H9 (cell line): ENCODE results near the gene ORAI2. TPM values are rescaled to one million over a fixed set of nuclear protein-coding genes. Genes with fewer than 3 reads are reported as not detected.

Source experiments
- microRNA-seq: library from miRNA; unstranded; fragments of <30 nt; microRNA quantifications from one replicate; pipeline ENCODE4, GENCODE V29; 2020; ENCODE audit warnings: borderline microRNAs expressed
- total RNA-seq: library from RNA; stranded (reverse); gene quantifications from 2 replicates; pipeline ENCODE4 v1.2.1, GENCODE V29; 2021

ORAI2 gene
- total RNA-seq, 1 experiment from 2014 or later: 26.6 TPM

Small RNA genes lying within 50 kb of the gene (microRNA-seq; reads per million reads assigned to microRNA genes)
- gene MIR4467: not detected
- gene MIR5090: 0.93 reads per million
- gene MIR548O: not detected

Other genes starting within 250 kb of the ORAI2 start
- 9.4 and 10.4 TPM in 2 replicates for gene SH2B2, start 146.7 kb upstream of the ORAI2 start, total RNA-seq
- not detected in 2 replicates for gene SPDYE6, start 77.1 kb upstream of the ORAI2 start, total RNA-seq
- 36.0 and 38.8 TPM in 2 replicates for gene PRKRIP1, start 37.2 kb upstream of the ORAI2 start, total RNA-seq
- 23.9 and 24.2 TPM in 2 replicates for gene ALKBH4, start 31.3 kb downstream of the ORAI2 start, total RNA-seq
- gene LRWD1, start 31.4 kb downstream of the ORAI2 start, total RNA-seq: 33.1 and 35.1 TPM in 2 replicates
- gene POLR2J, start 45.3 kb downstream of the ORAI2 start, total RNA-seq: 52.2 and 58.5 TPM in 2 replicates
- 3.7 and 4.8 TPM in 2 replicates for gene RASA4B, start 84.2 kb downstream of the ORAI2 start, total RNA-seq
- 2.7 and 4.6 TPM in 2 replicates for gene UPK3BL2, start 110.1 kb downstream of the ORAI2 start, total RNA-seq
- gene SPDYE2, start 117.7 kb downstream of the ORAI2 start, total RNA-seq: not detected in 2 replicates
- gene POLR2J3, start 139.0 kb downstream of the ORAI2 start, total RNA-seq: 12.3 and 14.9 TPM in 2 replicates
- gene RASA4, start 183.2 kb downstream of the ORAI2 start, total RNA-seq: 10.0 and 11.1 TPM in 2 replicates
- gene UPK3BL1, start 209.2 kb downstream of the ORAI2 start, total RNA-seq: 6.8 and 12.4 TPM in 2 replicates
- not detected in 2 replicates for gene SPDYE2B, start 216.7 kb downstream of the ORAI2 start, total RNA-seq
- gene POLR2J2, start 238.1 kb downstream of the ORAI2 start, total RNA-seq: 2.6 and 3.6 TPM in 2 replicates